ENCODE measurements around the gene NFATC4.

- TF ChIP-seq ZNF555 (tag by site-specific recombination; conservative IDR thresholded peaks at IDR 0.05) (no peak), ZIC2 (tag by site-specific recombination; IDR thresholded peaks at IDR 0.05) (no peak), ZBTB10 (tag by site-specific recombination; IDR thresholded peaks at IDR 0.05) (no peak), CTCF (tag by site-specific recombination; IDR thresholded peaks at IDR 0.05) (no peak), ATF2 (tag by site-specific recombination; IDR thresholded peaks at IDR 0.05; ENCODE audit: low read depth) (no peak)
Measured at GRCh38 chr14:24367514-24368211, at the start of gene NFATC4.

Measured in HEK293 (cell line).